PC-3 (cell line): ENCODE results near the gene GNB1.

Experiments used
- CTCF ChIP-seq: fragments of 300-600 bp; sonication (generic); conservative IDR thresholded peaks from 2 replicates; pipeline ENCODE4 v1.5.1; 2017; ENCODE audit warnings: antibody characterized with exemption, low read depth, mild to moderate bottlenecking, low read length
- EZH2 ChIP-seq: fragments of 300-600 bp; sonication (generic); IDR thresholded peaks from one replicate; pipeline ENCODE4 v1.6.1; 2017; ENCODE audit warnings: antibody characterized with exemption, mild to moderate bottlenecking, low read length; ENCODE audit not compliant: unreplicated experiment

- TF ChIP-seq CTCF (no peak), EZH2 (no peak)
These were observed 47.3 kb upstream of the GNB1 start for GRCh38 chr1:1938276-1938573.
